Epidermal melanocyte (primary cell): Measurements from ENCODE around the gene ENPP6.

Experiments
- DNase-seq: peaks from one replicate; pipeline ENCODE4 v3.0.0; 2011; ENCODE audit warnings: low spot score; ENCODE audit not compliant: insufficient read length

Gene ENPP6

GRCh38 chr4:184217634-184218033 is at the start of gene ENPP6:
Gene ENPP6 (minus strand): TSS chr4:184217873. CDS start chr4:184217819, 54 bp downstream.
- DNase-seq: no peak

- no peak for DNase-seq
Observed at GRCh38 chr4:184267206-184267608, 49.5 kb upstream of the ENPP6 start.

GRCh38 chr4:184265546-184266351 is 48.1 kb upstream of the ENPP6 start:
- DNase-seq: no peak

GRCh38 chr4:184263910-184264732 is 46.4 kb upstream of the ENPP6 start:
- peak; percentile 87 for DNase-seq

- DNase-seq: no peak
Observed at GRCh38 chr4:184263461-184263860, 45.8 kb upstream of the ENPP6 start.

- DNase-seq: no peak
Observed at GRCh38 chr4:184262901-184263300, 45.2 kb upstream of the ENPP6 start.

- DNase-seq: no peak
Observed at GRCh38 chr4:184261246-184261645, 43.6 kb upstream of the ENPP6 start.

- DNase-seq: no peak
Observed at GRCh38 chr4:184259866-184260265, 42.2 kb upstream of the ENPP6 start.

GRCh38 chr4:184259081-184259480 is 41.4 kb upstream of the ENPP6 start:
- no peak for DNase-seq

GRCh38 chr4:184255871-184256642 is 38.4 kb upstream of the ENPP6 start:
- DNase-seq: no peak

GRCh38 chr4:184255361-184255760 is 37.7 kb upstream of the ENPP6 start:
- DNase-seq: no peak

GRCh38 chr4:184253072-184253420 is 35.4 kb upstream of the ENPP6 start:
- DNase-seq: no peak

GRCh38 chr4:184252136-184253071 is 34.7 kb upstream of the ENPP6 start:
- no peak for DNase-seq

- no peak for DNase-seq
Observed at GRCh38 chr4:184251670-184251980, 34.0 kb upstream of the ENPP6 start.

GRCh38 chr4:184250795-184251669 is 33.4 kb upstream of the ENPP6 start:
- no peak for DNase-seq

GRCh38 chr4:184248216-184248615 is 30.5 kb upstream of the ENPP6 start:
- no peak for DNase-seq

- DNase-seq: no peak
Observed at GRCh38 chr4:184247421-184247820, 29.7 kb upstream of the ENPP6 start.

GRCh38 chr4:184246426-184246825 is 28.8 kb upstream of the ENPP6 start:
- no peak for DNase-seq

- DNase-seq: no peak
Observed at GRCh38 chr4:184238072-184238745, 20.5 kb upstream of the ENPP6 start.
